Activated naive CD4-positive, alpha-beta T cell treated with anti-CD3 and anti-CD28 coated beads for 36 hours (primary cell): ENCODE results near the gene PARM1. TPM values are rescaled to one million over a fixed set of nuclear protein-coding genes. Genes with fewer than 3 reads are reported as not detected.

Source experiments
- CTCF ChIA-PET: fragments of 350-600 bp; sonication (Branson Sonifier 250); formaldehyde crosslinking; loops from one replicate; lab custom pipeline; 2021; ENCODE audit warnings: antibody characterized with exemption; lab: Charles Lee
- DNase-seq: peaks from one replicate; pipeline ENCODE4 v3.0.0-alpha.2; 2020
- H3K27ac Mint-ChIP-seq: one replicate; pipeline ENCODE4 v1.8.0; 2021; ENCODE audit warnings: mild to moderate bottlenecking, mixed read lengths
- H3K27me3 Mint-ChIP-seq: one replicate; pipeline ENCODE4 v1.8.0; 2021; ENCODE audit warnings: low read depth, mixed read lengths
- H3K36me3 Mint-ChIP-seq: one replicate; pipeline ENCODE4 v1.8.0; 2021; ENCODE audit warnings: low read depth, mixed read lengths
- H3K4me1 Mint-ChIP-seq: one replicate; pipeline ENCODE4 v1.8.0; 2021; ENCODE audit warnings: low read depth, mixed read lengths
- H3K4me3 Mint-ChIP-seq: one replicate; pipeline ENCODE4 v1.8.0; 2021; ENCODE audit warnings: mild to moderate bottlenecking, moderate library complexity, mixed read lengths
- H3K9me3 Mint-ChIP-seq: one replicate; pipeline ENCODE4 v1.8.0; 2021; ENCODE audit warnings: mixed read lengths
- intact Hi-C: fragments of 100-400 bp; cut with micrococcal nuclease; formaldehyde crosslinking; loops from one replicate; pipeline ENCODE4 v1.15.1; 2023
- total RNA-seq, 2 experiments: library from RNA; stranded (reverse); gene quantifications; one replicate each; pipeline ENCODE4 v1.2.3, GENCODE V29; 2021

PARM1 gene
- total RNA-seq, 2 experiments from 2014 or later, result 0.05 TPM; not detected in 1

DNA sequence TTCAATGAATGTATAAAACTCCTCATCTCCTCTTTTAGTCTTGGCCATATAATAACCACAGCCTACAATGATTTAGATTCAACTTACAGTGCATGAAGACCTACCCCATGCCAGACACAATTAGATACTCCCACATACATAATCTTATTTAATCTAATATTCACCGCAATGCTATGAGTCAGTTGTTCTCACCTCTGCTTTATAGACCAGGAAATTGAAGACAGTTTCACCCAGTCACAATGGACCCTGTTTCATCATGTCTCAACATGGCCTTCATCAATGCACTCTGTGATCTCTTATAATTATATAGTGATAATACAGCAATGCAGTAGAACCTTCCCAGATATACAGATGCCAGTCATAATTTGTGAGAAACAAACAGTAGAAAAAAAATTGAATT lies 148.6 kb downstream of the PARM1 start:
- no peaks in the 10 kb centered on the region for H3K27me3 Mint-ChIP-seq
- no peak overlapping the region for H3K4me3 Mint-ChIP-seq
- H3K27ac Mint-ChIP-seq, result no peak overlapping the region
- intact Hi-C loops, result no loop called here
- CTCF ChIA-PET, result no interaction called here
- H3K4me1 Mint-ChIP-seq, result no peaks in the 10 kb centered on the region
- no peaks in the 10 kb centered on the region for H3K9me3 Mint-ChIP-seq
- DNase-seq, result no peak
- no peaks in the 10 kb centered on the region for H3K36me3 Mint-ChIP-seq

DNA sequence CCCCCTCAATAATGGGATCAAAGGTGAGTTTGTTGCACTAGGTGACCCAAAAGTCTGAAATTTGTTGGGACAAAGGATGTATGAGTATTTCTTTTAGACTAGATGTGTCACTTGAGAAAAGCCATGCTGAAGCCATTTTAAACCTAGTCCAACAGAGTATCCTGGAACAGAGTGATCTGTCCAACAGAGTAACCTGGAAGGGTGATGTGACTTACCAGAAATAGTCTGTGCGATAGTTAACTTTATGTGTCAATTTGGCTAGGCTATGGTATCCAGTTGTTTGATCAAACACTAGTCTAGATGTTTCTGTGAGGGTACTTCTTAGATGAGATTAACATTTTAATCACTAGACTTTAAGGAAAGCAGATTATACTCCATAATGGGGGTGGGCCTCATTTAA lies 154.5 kb downstream of the PARM1 start:
- no peaks in the 10 kb centered on the region for H3K36me3 Mint-ChIP-seq
- no peaks in the 10 kb centered on the region for H3K4me1 Mint-ChIP-seq
- CTCF ChIA-PET, result no interaction called here
- intact Hi-C loops, result no loop called here
- no peak overlapping the region for H3K27ac Mint-ChIP-seq
- no peak for DNase-seq
- H3K9me3 Mint-ChIP-seq, result peaks cover 3% of the 10 kb centered on the region
- H3K27me3 Mint-ChIP-seq, result no peaks in the 10 kb centered on the region
- H3K4me3 Mint-ChIP-seq, result no peak overlapping the region

DNA sequence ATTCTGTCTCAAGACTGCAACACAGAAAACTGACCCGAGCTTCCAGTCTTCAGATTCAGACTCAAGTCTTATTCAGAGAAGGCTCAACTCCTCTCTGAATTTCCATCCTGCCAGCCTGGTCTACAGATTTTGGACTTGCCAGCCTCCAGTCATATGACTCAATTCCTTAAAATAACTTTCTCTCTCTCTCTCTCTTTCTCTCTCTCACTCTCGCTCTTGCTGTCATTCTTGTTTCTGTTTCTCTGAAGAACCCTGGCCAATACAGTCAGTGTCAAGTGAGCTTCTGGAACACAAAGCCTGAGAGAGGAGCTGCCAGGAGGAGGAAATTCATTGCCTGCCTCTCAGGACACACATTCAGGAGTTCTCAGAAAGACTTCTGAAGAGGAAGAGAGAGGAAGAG lies 154.9 kb downstream of the PARM1 start:
- no peaks in the 10 kb centered on the region for H3K36me3 Mint-ChIP-seq
- H3K4me3 Mint-ChIP-seq, result no peak overlapping the region
- no peak for DNase-seq
- CTCF ChIA-PET, result no interaction called here
- H3K27me3 Mint-ChIP-seq, result no peaks in the 10 kb centered on the region
- no peak overlapping the region for H3K27ac Mint-ChIP-seq
- H3K9me3 Mint-ChIP-seq, result peaks cover 3% of the 10 kb centered on the region
- no peaks in the 10 kb centered on the region for H3K4me1 Mint-ChIP-seq
- intact Hi-C loops, result no loop called here

DNA sequence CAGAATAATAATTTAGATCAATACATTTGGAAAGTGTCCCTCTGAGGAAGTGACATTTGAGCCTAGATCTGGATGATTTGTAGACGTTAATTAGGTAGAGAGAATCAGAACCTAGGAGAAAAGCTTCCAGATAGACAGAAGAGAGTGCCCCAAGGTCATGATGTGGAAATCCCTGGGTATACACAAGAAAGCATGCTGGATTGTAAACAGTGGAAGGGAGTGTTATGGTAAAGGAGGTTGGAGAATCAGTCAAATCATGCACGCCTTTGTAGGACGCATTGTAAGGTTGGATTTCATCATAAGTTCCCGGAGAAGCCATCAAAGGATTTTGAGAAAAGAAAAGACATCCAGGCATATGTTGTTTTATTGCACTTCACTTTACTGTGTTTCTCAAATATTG lies 156.3 kb downstream of the PARM1 start:
- Mint-ChIP-seq H3K4me3 (no peak overlapping the region), H3K36me3 (no peaks in the 10 kb centered on the region), H3K9me3 (peaks cover 3% of the 10 kb centered on the region), H3K4me1 (no peaks in the 10 kb centered on the region), H3K27me3 (no peaks in the 10 kb centered on the region), H3K27ac (no peak overlapping the region)
- intact Hi-C loops, result no loop called here
- CTCF ChIA-PET, result no interaction called here
- DNase-seq, result no peak

DNA sequence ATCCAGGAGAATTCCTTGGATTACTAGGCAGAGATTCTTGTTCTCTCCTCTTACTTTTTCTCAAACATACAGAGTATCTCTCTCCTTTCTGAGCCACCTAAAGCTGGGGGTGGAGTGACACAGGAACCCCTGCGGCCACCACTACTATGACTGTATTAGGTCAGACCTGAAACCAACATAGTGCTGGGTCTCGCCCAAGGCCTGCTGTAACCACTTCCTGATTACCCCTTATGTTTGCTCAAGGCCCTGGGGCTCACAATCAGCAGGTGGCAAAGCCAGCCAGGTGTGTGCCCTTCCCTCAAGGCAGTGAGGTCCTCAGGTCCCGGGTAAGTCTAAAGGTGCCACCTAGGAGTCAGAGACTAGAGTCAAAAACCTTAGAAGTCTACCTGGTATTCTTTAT lies 166.4 kb downstream of the PARM1 start:
- Mint-ChIP-seq H3K36me3 (no peaks in the 10 kb centered on the region), H3K9me3 (peaks cover 8% of the 10 kb centered on the region), H3K4me3 (no peak overlapping the region), H3K27ac (no peak overlapping the region), H3K4me1 (no peaks in the 10 kb centered on the region), H3K27me3 (peaks cover 2% of the 10 kb centered on the region)
- intact Hi-C loops, result no loop called here
- CTCF ChIA-PET, result no interaction called here
- no peak for DNase-seq

Other genes with a start within 250 kb of the PARM1 start
- gene BTC, start 138.6 kb upstream of the PARM1 start, total RNA-seq, result not detected